H9 (cell line): ENCODE measurements around the gene LDLRAD4. TPM values are rescaled to one million over a fixed set of nuclear protein-coding genes. Genes with fewer than 3 reads are reported as not detected.

Experiments used
- DNase-seq: peaks from one replicate; pipeline ENCODE4 v3.0.0-alpha.2; 2017
- H2AFZ ChIP-seq: one replicate; pipeline ENCODE4 v1.6.1; 2013; ENCODE audit warnings: mild to moderate bottlenecking, low read length, control low read depth, moderate library complexity
- H2AK5ac ChIP-seq: 2 replicates; pipeline ENCODE4 v1.6.1; 2013; ENCODE audit warnings: low read length, control low read depth, mixed read lengths; ENCODE audit not compliant: insufficient read length
- H2BK120ac ChIP-seq: one replicate; pipeline ENCODE4 v1.6.1; 2013; ENCODE audit warnings: low read depth, mild to moderate bottlenecking, low read length, control low read depth, inconsistent platforms; ENCODE audit not compliant: poor library complexity, severe bottlenecking
- H2BK12ac ChIP-seq: 2 replicates; pipeline ENCODE4 v1.6.1; 2013; ENCODE audit warnings: low read length, control low read depth, mixed read lengths, low read depth; ENCODE audit not compliant: insufficient read length
- H2BK15ac ChIP-seq: 2 replicates; pipeline ENCODE4 v1.6.1; 2013; ENCODE audit warnings: low read depth, low read length, control low read depth
- H2BK20ac ChIP-seq: one replicate; pipeline ENCODE4 v1.6.1; 2013; ENCODE audit warnings: low read depth, mild to moderate bottlenecking, low read length, control low read depth, inconsistent platforms; ENCODE audit not compliant: poor library complexity, severe bottlenecking
- H2BK5ac ChIP-seq: 2 replicates; pipeline ENCODE4 v1.6.1; 2013; ENCODE audit warnings: low read length, control low read depth, mixed read lengths; ENCODE audit not compliant: insufficient read length
- H3K14ac ChIP-seq: 2 replicates; pipeline ENCODE4 v1.6.1; 2013; ENCODE audit warnings: low read length, control low read depth; ENCODE audit not compliant: insufficient read depth
- H3K18ac ChIP-seq: 2 replicates; pipeline ENCODE4 v1.6.1; 2013; ENCODE audit warnings: low read depth, mild to moderate bottlenecking, mixed read lengths, low read length, control low read depth; ENCODE audit not compliant: insufficient read length
- H3K23ac ChIP-seq: 2 replicates; pipeline ENCODE4 v1.6.1; 2013; ENCODE audit warnings: low read length, control low read depth, mixed read lengths, low read depth; ENCODE audit not compliant: insufficient read length
- H3K23me2 ChIP-seq: 2 replicates; pipeline ENCODE4 v1.6.1; 2013; ENCODE audit warnings: low read depth, mild to moderate bottlenecking, mixed read lengths, low read length, control low read depth; ENCODE audit not compliant: insufficient read length, poor library complexity, severe bottlenecking
- H3K27ac ChIP-seq: 2 replicates; pipeline ENCODE4 v1.5.1; 2013; ENCODE audit warnings: low read length, control low read depth, mixed read lengths, low read depth; ENCODE audit not compliant: insufficient read length
- H3K27me3 ChIP-seq: 2 replicates; pipeline ENCODE4 v1.6.1; 2013; ENCODE audit warnings: low read length, control low read depth, inconsistent platforms; ENCODE audit not compliant: insufficient read depth
- H3K4ac ChIP-seq: 2 replicates; pipeline ENCODE4 v1.6.1; 2013; ENCODE audit warnings: low read depth, mild to moderate bottlenecking, control low read depth, inconsistent platforms, low read length, moderate library complexity
- H3K4me1 ChIP-seq: 2 replicates; pipeline ENCODE4 v1.6.1; 2013; ENCODE audit warnings: low read length, control low read depth, inconsistent platforms; ENCODE audit not compliant: insufficient read depth
- H3K4me2 ChIP-seq: 2 replicates; pipeline ENCODE4 v1.6.1; 2013; ENCODE audit warnings: low read length, control low read depth, mixed read lengths; ENCODE audit not compliant: insufficient read length, insufficient read depth
- H3K56ac ChIP-seq: 2 replicates; pipeline ENCODE4 v1.6.1; 2013; ENCODE audit warnings: low read depth, mild to moderate bottlenecking, mixed read lengths, low read length, control low read depth; ENCODE audit not compliant: insufficient read length
- H3K79me1 ChIP-seq: 2 replicates; pipeline ENCODE4 v1.6.1; 2013; ENCODE audit warnings: low read depth, mild to moderate bottlenecking, moderate library complexity, low read length, control low read depth, inconsistent platforms; ENCODE audit not compliant: insufficient read depth, poor library complexity, severe bottlenecking
- H3K79me2 ChIP-seq: 2 replicates; pipeline ENCODE4 v1.6.1; 2013; ENCODE audit warnings: low read length, control low read depth, inconsistent platforms; ENCODE audit not compliant: insufficient read depth
- H3K9ac ChIP-seq: 2 replicates; pipeline ENCODE4 v1.6.1; 2013; ENCODE audit warnings: low read length, control low read depth, mixed read lengths; ENCODE audit not compliant: insufficient read length; ENCODE audit errors: extremely low read depth
- H3K9me3 ChIP-seq: one replicate; pipeline ENCODE4 v1.6.1; 2013; ENCODE audit warnings: low read depth, low read length, inconsistent platforms; ENCODE audit not compliant: control insufficient read depth
- H3T11ph ChIP-seq: one replicate; pipeline ENCODE4 v1.6.1; 2013; ENCODE audit warnings: mild to moderate bottlenecking, low read length, control low read depth, inconsistent platforms
- H4K20me1 ChIP-seq: one replicate; pipeline ENCODE4 v1.6.1; 2013; ENCODE audit not compliant: control insufficient read depth, insufficient read length, insufficient read depth
- H4K5ac ChIP-seq: 2 replicates; pipeline ENCODE4 v1.6.1; 2013; ENCODE audit warnings: low read depth, mild to moderate bottlenecking, mixed read lengths, low read length, control low read depth; ENCODE audit not compliant: insufficient read length
- H4K8ac ChIP-seq: replicated peaks from 2 replicates; pipeline ENCODE4 v1.6.1; 2013; ENCODE audit warnings: low read length, control low read depth, mixed read lengths, low read depth; ENCODE audit not compliant: insufficient read length
- H4K91ac ChIP-seq: 2 replicates; pipeline ENCODE4 v1.6.1; 2013; ENCODE audit warnings: low read depth, mild to moderate bottlenecking, moderate library complexity, mixed read lengths, low read length, control low read depth; ENCODE audit not compliant: insufficient read length
- H3K27ac Mint-ChIP-seq, 3 experiments: 2 replicates in 2 of 3; 3 replicates in 1 of 3; pipeline ENCODE4 v1.8.0; 2020 to 2021; ENCODE audit warnings: mixed read lengths in 3 of 3, mild to moderate bottlenecking in 1 of 3, moderate library complexity in 1 of 3
- H3K27me3 Mint-ChIP-seq: 2 replicates; pipeline ENCODE4 v1.8.0; 2021; ENCODE audit warnings: low read depth, mild to moderate bottlenecking, moderate library complexity, mixed read lengths
- H3K36me3 Mint-ChIP-seq, 3 experiments: 2 replicates in 2 of 3; 3 replicates in 1 of 3; pipeline ENCODE4 v1.8.0; 2020 to 2021; ENCODE audit warnings: low read depth in 3 of 3, mixed read lengths in 3 of 3; ENCODE audit not compliant: insufficient read depth in 1 of 3
- H3K4me1 Mint-ChIP-seq, 2 experiments: 2 replicates each; pipeline ENCODE4 v1.8.0; 2020; ENCODE audit warnings: mixed read lengths in 2 of 2
- H3K4me3 Mint-ChIP-seq, 2 experiments: 2 replicates in 1 of 2; 3 replicates in 1 of 2; pipeline ENCODE4 v1.8.0; 2020 to 2021; ENCODE audit warnings: mild to moderate bottlenecking in 2 of 2, mixed read lengths in 2 of 2, moderate library complexity in 1 of 2
- H3K9me3 Mint-ChIP-seq, 2 experiments: 2 replicates in 1 of 2; 3 replicates in 1 of 2; pipeline ENCODE4 v1.8.0; 2020; ENCODE audit warnings: mild to moderate bottlenecking in 2 of 2, mixed read lengths in 2 of 2, moderate library complexity in 1 of 2
- CTCF ChIP-seq: fragments of 200-600 bp; sonication (generic); conservative IDR thresholded peaks from 3 replicates; pipeline ENCODE4 v1.8.0; 2021; ENCODE audit warnings: antibody characterized with exemption, mild to moderate bottlenecking
- WGBS: extraction: QIAGEN DNeasy Blood & Tissue Kit; methylation state at CpG from one replicate; pipeline ENCODE4 v1.1.7; 2013; ENCODE audit warnings: missing lambda C conversion rate, low lambda C conversion rate, mixed read lengths; ENCODE audit not compliant: insufficient read length; ENCODE audit errors: extremely low coverage; 5-methylcytosine and 5-hydroxymethylcytosine counted together
- total RNA-seq: library from RNA; stranded (reverse); gene quantifications from 2 replicates; pipeline ENCODE4 v1.2.1, GENCODE V29; 2021

The LDLRAD4 gene
- total RNA-seq, 1 experiment from 2014 or later: 3.9 TPM

- H2AFZ ChIP-seq: no peak overlapping the region
- no peak overlapping the region for H3T11ph ChIP-seq
- no peak overlapping the region for H3K4ac ChIP-seq
- no peak overlapping the region for H2BK15ac ChIP-seq
- H3K27me3 ChIP-seq: no peaks in the 10 kb centered on the region
- H2BK120ac ChIP-seq: no peak overlapping the region
- H3K14ac ChIP-seq: no peak overlapping the region
- H3K56ac ChIP-seq: no peak overlapping the region
- no peaks in the 10 kb centered on the region for H3K23me2 ChIP-seq
- no peak for TF ChIP-seq CTCF
- H3K79me1 ChIP-seq: no peaks in the 10 kb centered on the region
- Mint-ChIP-seq H3K27me3 (no peaks in the 10 kb centered on the region; the same call in 1 of the 2 replicates), H3K9me3 (peaks cover 0 to 2% of the 10 kb centered on the region in 2 experiments; a peak in 2 of 5 replicates), H3K36me3 (peaks cover 2 to 4% (median 2%) of the 10 kb centered on the region in 3 experiments; a peak in 3 of 7 replicates), H3K27ac (no peak overlapping the region; a peak in 1 of 7 replicates), H3K4me1 (peaks cover 11 to 14% of the 10 kb centered on the region in 2 experiments), H3K4me3 (no peak overlapping the region)
- H4K8ac ChIP-seq: no peak overlapping the region
- no peak overlapping the region for H2AK5ac ChIP-seq
- no peak overlapping the region for H4K5ac ChIP-seq
- H3K27ac ChIP-seq: no peak overlapping the region
- H2BK20ac ChIP-seq: no peak overlapping the region
- no peak overlapping the region for H3K23ac ChIP-seq
- H3K9ac ChIP-seq: no peak overlapping the region
- H3K4me2 ChIP-seq: no peak overlapping the region
- no peaks in the 10 kb centered on the region for H3K79me2 ChIP-seq
- no peak overlapping the region for H2BK5ac ChIP-seq
- no CpG with 5 or more reads among the region's 7 CpGs for WGBS
- H4K20me1 ChIP-seq: no peaks in the 10 kb centered on the region
- no peaks in the 10 kb centered on the region for H3K4me1 ChIP-seq
- DNase-seq: no peak
- H3K9me3 ChIP-seq: no peaks in the 10 kb centered on the region
- no peak overlapping the region for H3K18ac ChIP-seq
- no peak overlapping the region for H4K91ac ChIP-seq
- no peak overlapping the region for H2BK12ac ChIP-seq
These were observed 65.2 kb downstream of the LDLRAD4 start for GRCh38 chr18:13283746-13284145.
